NB4 (cell line): ENCODE measurements around the gene ZNF529.

ENCODE experiments used
- CTCF ChIP-seq: IDR thresholded peaks from one replicate; pipeline ENCODE4 v1.5.1; 2012; ENCODE audit warnings: low read depth, low read length
- MAX ChIP-seq: IDR thresholded peaks from 2 replicates; pipeline ENCODE4 v1.6.1; 2011; ENCODE audit warnings: low read depth, low read length
- MYC ChIP-seq: IDR thresholded peaks from 2 replicates; pipeline ENCODE4 v1.6.1; 2011; ENCODE audit warnings: low read depth, low read length
- POLR2A ChIP-seq: IDR thresholded peaks from 2 replicates; pipeline ENCODE4 v1.6.1; 2011; ENCODE audit warnings: mild to moderate bottlenecking; ENCODE audit not compliant: insufficient read length; ENCODE audit errors: extremely low read depth

- TF ChIP-seq POLR2A (no peak), CTCF (no peak), MAX (no peak), MYC (no peak)
These were observed 45.3 kb downstream of the ZNF529 start for GRCh38 chr19:36527873-36528193.
